HG03469 (cell line): ENCODE measurements around the gene ZBTB8OS.
"Not testable (repeated sequence)": the region's sequence is repeated elsewhere in the genome, so short reads cannot be mapped to it uniquely, and the experiment has no call there.

Experiments used
- ATAC-seq: cut with Tn5 transposase; IDR thresholded peaks from one replicate; pipeline ENCODE4 v1.9.1; 2021; ENCODE audit warnings: mild to moderate bottlenecking, moderate library complexity, moderate number of reproducible peaks; ENCODE audit not compliant: unreplicated experiment

The ZBTB8OS gene

GRCh38 chr1:32650752-32651460 lies 556 bp upstream of the ZBTB8OS start, which contains the start of gene RBBP4:
RBBP4 (plus strand) TSS chr1:32651208; CDS start chr1:32651307, 99 bp downstream.
- ATAC-seq = peak; percentile 66

GRCh38 chr1:32647308-32648134 lies 2.8 kb downstream of the ZBTB8OS start:
- ATAC-seq = no peak

GRCh38 chr1:32644426-32644825 lies 5.9 kb downstream of the ZBTB8OS start:
- ATAC-seq = no peak

- not testable (repeated sequence) for ATAC-seq
Measured at GRCh38 chr1:32642292-32642827, 8.0 kb downstream of the ZBTB8OS start.

DNA sequence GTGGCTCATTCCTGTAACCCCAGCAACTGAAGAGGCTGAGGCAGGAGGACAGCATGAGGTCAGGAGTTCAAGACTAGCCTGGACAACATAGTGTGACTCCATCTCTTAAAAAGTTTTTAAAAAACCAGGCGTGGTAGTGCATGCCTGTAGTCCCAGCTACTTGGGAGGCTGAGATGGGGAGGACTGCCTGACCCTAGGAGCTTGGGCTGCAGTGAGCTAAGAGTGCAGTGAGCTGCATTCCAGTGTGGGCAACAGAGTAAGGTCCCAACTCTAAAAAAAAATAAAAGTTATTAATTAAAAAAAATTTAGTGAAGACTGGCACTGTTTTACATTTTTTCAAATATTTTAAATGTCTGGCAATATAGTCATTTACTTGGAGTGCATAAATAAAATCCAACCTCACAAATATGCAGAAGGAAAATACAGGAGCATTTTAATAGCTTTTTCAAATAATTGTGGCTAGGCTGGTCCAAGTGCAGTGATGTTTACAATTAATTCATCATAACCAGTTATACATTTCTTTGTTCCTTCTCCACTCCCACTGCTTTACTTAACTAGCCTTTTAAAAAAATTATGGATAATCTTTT lies 10.8 kb downstream of the ZBTB8OS start:
- ATAC-seq = no peak

GRCh38 chr1:32636914-32637645 lies 13.3 kb downstream of the ZBTB8OS start:
- no peak for ATAC-seq

DNA sequence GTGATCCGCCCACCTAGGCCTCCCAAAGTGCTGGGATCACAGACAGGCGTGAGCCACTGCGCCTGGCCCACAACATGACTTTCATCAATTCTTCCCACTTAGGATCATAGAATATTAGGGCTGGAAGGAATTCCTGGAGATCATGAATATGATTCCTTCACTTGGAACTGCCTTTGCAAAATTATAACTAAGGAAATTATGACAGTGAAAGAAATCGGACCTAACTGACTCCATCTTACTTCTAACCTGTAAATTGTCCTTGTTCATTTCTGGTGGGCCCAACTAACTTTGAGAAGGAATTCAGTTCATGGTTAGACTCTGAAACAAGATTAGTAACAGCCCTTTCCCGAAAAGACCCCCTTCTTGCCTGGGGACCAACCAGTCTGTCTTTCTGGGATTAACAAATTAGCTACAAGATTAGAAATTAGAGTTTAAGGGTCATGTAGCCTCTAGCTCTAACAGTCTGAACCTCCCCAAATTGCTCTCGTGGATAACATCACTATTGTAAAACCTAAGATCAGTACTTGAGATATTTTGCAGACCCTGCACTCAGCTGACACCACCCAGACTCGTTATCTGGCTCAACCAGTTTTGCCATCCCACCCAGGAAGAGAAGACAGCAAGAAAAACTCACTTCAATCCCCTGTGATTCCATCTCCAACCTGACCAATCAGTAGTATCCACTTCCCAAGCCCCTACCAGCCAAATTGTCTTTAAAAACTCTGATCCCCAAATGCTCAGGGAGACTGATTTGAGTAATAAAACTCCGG lies 14.7 kb downstream of the ZBTB8OS start:
- ATAC-seq = no peak

- no peak for ATAC-seq
Measured at GRCh38 chr1:32632829-32633228, 17.5 kb downstream of the ZBTB8OS start.

DNA sequence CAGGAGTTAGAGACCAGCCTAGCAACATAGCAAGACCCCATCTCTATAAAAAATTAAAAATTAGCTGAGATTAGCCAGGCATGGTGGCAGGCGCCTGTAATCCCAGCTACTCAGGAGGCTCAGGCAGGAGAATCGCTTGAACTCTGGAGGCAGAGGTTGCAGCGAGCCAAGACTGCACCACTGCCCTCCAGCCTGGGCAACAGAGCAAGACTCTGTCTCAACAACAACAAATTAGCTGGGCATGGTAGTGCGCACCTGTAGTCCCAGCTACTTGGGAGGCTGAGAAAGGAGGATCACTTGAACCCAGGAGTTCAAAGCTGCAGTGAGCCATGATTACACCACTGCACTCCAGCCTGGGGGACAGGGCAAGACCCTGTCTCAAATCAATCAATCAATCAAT lies 20.2 kb downstream of the ZBTB8OS start:
- not testable (repeated sequence) for ATAC-seq

GRCh38 chr1:32627596-32628162 lies 22.7 kb downstream of the ZBTB8OS start:
- ATAC-seq = no peak

- ATAC-seq = no peak
Measured at GRCh38 chr1:32626176-32626575, 24.2 kb downstream of the ZBTB8OS start.

GRCh38 chr1:32623775-32624174 lies 26.6 kb downstream of the ZBTB8OS start:
- no peak for ATAC-seq

GRCh38 chr1:32622806-32623681 lies 27.3 kb downstream of the ZBTB8OS start:
- no peak for ATAC-seq

- no peak for ATAC-seq
Measured at GRCh38 chr1:32622205-32622604, 28.1 kb downstream of the ZBTB8OS start.

GRCh38 chr1:32619701-32620485 lies 30.5 kb downstream of the ZBTB8OS start:
- ATAC-seq = no peak

DNA sequence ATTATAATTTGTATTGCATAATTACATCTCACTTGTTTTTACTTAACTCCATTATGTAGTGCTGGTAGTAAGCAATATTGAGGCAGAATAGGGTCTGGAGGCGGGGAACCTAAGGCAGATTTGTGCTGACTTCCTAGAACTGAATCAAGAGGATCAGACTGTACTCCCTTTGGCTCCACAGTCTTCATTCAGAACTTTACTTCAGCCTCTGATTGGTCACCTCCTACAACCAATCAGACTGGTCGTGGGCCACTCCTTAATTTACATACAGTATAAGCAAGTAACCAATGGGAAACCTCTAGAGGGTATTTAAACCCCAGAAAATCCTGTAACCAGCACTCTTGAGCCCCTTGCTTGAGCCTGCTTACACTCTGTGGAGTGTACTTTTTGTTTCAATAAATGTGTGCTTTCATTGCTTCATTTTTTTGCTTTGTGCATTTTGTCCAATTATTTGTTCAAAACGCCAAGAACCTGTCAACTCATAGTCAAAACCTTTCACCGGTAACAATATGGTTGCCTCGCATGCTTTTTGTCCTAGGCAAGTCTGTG lies 31.6 kb downstream of the ZBTB8OS start:
- no peak for ATAC-seq

GRCh38 chr1:32613472-32613871 lies 36.9 kb downstream of the ZBTB8OS start:
- no peak for ATAC-seq
